PFSK-1 (cell line): ENCODE measurements around the gene SRSF4.

ENCODE experiments used
- FOXP2 ChIP-seq: optimal IDR thresholded peaks from 2 replicates; pipeline ENCODE3; 2011; ENCODE audit warnings: borderline replicate concordance, control low read depth, inconsistent platforms; ENCODE audit not compliant: insufficient read depth; ENCODE audit errors: extremely low read length, extremely low read depth
- POLR2AphosphoS5 ChIP-seq: IDR thresholded peaks from 2 replicates; pipeline ENCODE4 v1.6.1; 2012; ENCODE audit warnings: low read depth, mild to moderate bottlenecking, control low read depth, low read length, moderate library complexity
- SIN3A ChIP-seq: IDR thresholded peaks from 2 replicates; pipeline ENCODE4 v1.6.1; 2012; ENCODE audit warnings: mild to moderate bottlenecking, low read length, moderate library complexity, borderline replicate concordance; ENCODE audit not compliant: insufficient read depth
- TAF1 ChIP-seq: IDR thresholded peaks from 2 replicates; pipeline ENCODE4 v1.6.1; 2012; ENCODE audit warnings: low read length, control low read depth, borderline replicate concordance; ENCODE audit not compliant: insufficient read depth
- TF ChIP-seq, protein P1 (sequence below), 2 experiments: IDR thresholded peaks; 2 replicates each; pipeline versions ENCODE4 v1.6.1 to v1.8.0; 2011 to 2012; ENCODE audit warnings: low read depth in 2 of 2, low read length in 2 of 2, control low read depth in 1 of 2, inconsistent platforms in 1 of 2, mild to moderate bottlenecking in 1 of 2, moderate library complexity in 1 of 2; ENCODE audit not compliant: insufficient read depth in 1 of 2

Gene SRSF4

DNA sequence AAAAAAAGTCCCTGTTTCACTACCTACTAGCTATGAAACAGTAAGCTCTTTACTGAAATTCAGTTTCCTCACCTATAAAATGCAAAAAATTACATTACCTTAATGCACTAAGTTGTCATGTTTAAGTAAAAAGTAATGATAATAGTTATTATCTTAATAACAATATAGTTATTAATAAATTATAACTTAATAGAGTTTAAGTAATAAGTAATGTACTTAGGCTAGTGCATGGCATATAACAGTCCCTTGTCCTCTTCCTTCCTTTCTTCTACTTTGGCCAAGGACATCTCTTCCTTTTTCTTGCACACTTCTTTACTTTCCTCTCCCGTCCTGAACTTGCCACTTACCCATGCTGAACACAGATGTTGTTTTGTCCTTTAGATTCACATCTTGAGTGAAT, 67.0 kb downstream of the SRSF4 start:
- TF ChIP-seq, protein P1, sequence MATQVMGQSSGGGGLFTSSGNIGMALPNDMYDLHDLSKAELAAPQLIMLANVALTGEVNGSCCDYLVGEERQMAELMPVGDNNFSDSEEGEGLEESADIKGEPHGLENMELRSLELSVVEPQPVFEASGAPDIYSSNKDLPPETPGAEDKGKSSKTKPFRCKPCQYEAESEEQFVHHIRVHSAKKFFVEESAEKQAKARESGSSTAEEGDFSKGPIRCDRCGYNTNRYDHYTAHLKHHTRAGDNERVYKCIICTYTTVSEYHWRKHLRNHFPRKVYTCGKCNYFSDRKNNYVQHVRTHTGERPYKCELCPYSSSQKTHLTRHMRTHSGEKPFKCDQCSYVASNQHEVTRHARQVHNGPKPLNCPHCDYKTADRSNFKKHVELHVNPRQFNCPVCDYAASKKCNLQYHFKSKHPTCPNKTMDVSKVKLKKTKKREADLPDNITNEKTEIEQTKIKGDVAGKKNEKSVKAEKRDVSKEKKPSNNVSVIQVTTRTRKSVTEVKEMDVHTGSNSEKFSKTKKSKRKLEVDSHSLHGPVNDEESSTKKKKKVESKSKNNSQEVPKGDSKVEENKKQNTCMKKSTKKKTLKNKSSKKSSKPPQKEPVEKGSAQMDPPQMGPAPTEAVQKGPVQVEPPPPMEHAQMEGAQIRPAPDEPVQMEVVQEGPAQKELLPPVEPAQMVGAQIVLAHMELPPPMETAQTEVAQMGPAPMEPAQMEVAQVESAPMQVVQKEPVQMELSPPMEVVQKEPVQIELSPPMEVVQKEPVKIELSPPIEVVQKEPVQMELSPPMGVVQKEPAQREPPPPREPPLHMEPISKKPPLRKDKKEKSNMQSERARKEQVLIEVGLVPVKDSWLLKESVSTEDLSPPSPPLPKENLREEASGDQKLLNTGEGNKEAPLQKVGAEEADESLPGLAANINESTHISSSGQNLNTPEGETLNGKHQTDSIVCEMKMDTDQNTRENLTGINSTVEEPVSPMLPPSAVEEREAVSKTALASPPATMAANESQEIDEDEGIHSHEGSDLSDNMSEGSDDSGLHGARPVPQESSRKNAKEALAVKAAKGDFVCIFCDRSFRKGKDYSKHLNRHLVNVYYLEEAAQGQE (IDR thresholded peaks at IDR 0.05; ENCODE audit: insufficient read depth in 1 of 2, low read depth in 2 of 2, low read length in 2 of 2): no peak
- TF ChIP-seq TAF1: no peak
- no peak for TF ChIP-seq POLR2AphosphoS5
- no peak for TF ChIP-seq SIN3A
- no peak for TF ChIP-seq FOXP2

GRCh38 chr1:29113413-29114117, 68.1 kb downstream of the SRSF4 start:
- no peak for TF ChIP-seq SIN3A
- TF ChIP-seq FOXP2: no peak
- TF ChIP-seq, protein P1 (IDR thresholded peaks at IDR 0.05; ENCODE audit: insufficient read depth in 1 of 2, low read depth in 2 of 2, low read length in 2 of 2): no peak
- no peak for TF ChIP-seq TAF1
- no peak for TF ChIP-seq POLR2AphosphoS5

- TF ChIP-seq FOXP2 (no peak), TAF1 (no peak), SIN3A (no peak), POLR2AphosphoS5 (no peak)
- TF ChIP-seq, protein P1 (IDR thresholded peaks at IDR 0.05; ENCODE audit: insufficient read depth in 1 of 2, low read depth in 2 of 2, low read length in 2 of 2): no peak
Measured at GRCh38 chr1:29112705-29113412, 68.8 kb downstream of the SRSF4 start.

DNA sequence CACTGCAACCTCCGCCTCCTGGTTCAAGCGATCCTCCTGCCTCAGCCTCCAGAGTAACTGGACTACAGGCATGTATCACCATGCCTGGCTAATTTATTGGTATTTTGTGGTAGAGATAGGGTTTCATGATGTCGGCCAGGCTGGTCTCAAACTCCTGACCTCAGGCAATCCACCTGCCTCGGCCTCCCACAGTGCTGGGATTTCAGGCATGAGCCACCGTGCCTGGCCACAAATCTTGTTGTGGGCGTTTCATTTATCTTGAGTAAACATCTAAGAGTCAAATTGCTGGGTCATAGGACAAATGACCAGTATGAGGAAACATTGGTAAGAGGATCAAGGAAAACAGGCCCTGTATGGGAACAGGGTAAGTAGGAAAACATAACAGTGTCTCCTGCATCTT, 75.9 kb downstream of the SRSF4 start:
- TF ChIP-seq TAF1 (no peak), POLR2AphosphoS5 (no peak), FOXP2 (no peak), SIN3A (no peak)
- TF ChIP-seq, protein P1 (IDR thresholded peaks at IDR 0.05; ENCODE audit: insufficient read depth in 1 of 2, low read depth in 2 of 2, low read length in 2 of 2): no peak
